Smooth muscle cell (in vitro differentiated cells): ENCODE results near the gene CEP85. TPM values are rescaled to one million over a fixed set of nuclear protein-coding genes. Genes with fewer than 3 reads are reported as not detected.

ENCODE experiments used
- DNase-seq: peaks from one replicate; lab custom pipeline; 2025; ENCODE audit not compliant: unreplicated experiment; lab: John Stamatoyannopoulos, UW
- H2AFZ ChIP-seq: fragments of 200-600 bp; sonication (generic); 2 replicates; pipeline ENCODE4 v1.6.0; 2016; ENCODE audit warnings: antibody characterized with exemption, low read depth, mild to moderate bottlenecking
- H3F3A ChIP-seq: fragments of 200-600 bp; sonication (generic); 2 replicates; pipeline ENCODE4 v1.6.0; 2017; ENCODE audit warnings: antibody characterized with exemption, low read depth
- H3K27ac ChIP-seq: fragments of 200-600 bp; sonication (generic); 2 replicates; pipeline ENCODE4 v1.5.1; 2016; ENCODE audit warnings: low read depth, mild to moderate bottlenecking
- H3K27me3 ChIP-seq: fragments of 200-600 bp; sonication (generic); 2 replicates; pipeline ENCODE4 v1.6.1; 2016; ENCODE audit warnings: low read depth, mild to moderate bottlenecking
- H3K36me3 ChIP-seq: fragments of 200-600 bp; sonication (generic); 2 replicates; pipeline ENCODE4 v1.5.1; 2016; ENCODE audit warnings: low read depth
- H3K4me1 ChIP-seq: fragments of 200-600 bp; sonication (generic); 2 replicates; pipeline ENCODE4 v1.5.1; 2016; ENCODE audit warnings: low read depth
- H3K4me2 ChIP-seq: fragments of 200-600 bp; sonication (generic); 2 replicates; pipeline ENCODE4 v1.6.0; 2016; ENCODE audit warnings: mild to moderate bottlenecking
- H3K4me3 ChIP-seq: fragments of 200-600 bp; sonication (generic); 2 replicates; pipeline ENCODE4 v1.5.1; 2016; ENCODE audit warnings: mild to moderate bottlenecking
- H3K79me2 ChIP-seq: fragments of 200-600 bp; sonication (generic); 2 replicates; pipeline ENCODE4 v1.6.0; 2016; ENCODE audit warnings: low read depth, mild to moderate bottlenecking
- H3K9ac ChIP-seq: fragments of 200-600 bp; sonication (generic); 2 replicates; pipeline ENCODE4 v1.6.0; 2016; ENCODE audit warnings: low read depth
- H3K9me3 ChIP-seq: fragments of 200-600 bp; sonication (generic); replicated peaks from 2 replicates; pipeline ENCODE4 v1.5.1; 2016; ENCODE audit warnings: low read depth
- H4K20me1 ChIP-seq: fragments of 200-600 bp; sonication (generic); 2 replicates; pipeline ENCODE4 v1.6.0; 2016; ENCODE audit warnings: low read depth
- WGBS: methylation state at CpG from one replicate; pipeline ENCODE4 v1.1.7; 2016; ENCODE audit warnings: low lambda C conversion rate; 5-methylcytosine and 5-hydroxymethylcytosine counted together
- polyA plus RNA-seq: library from polyadenylated mRNA; unstranded; fragments of >200 nt; fragmentation: Nextera tagmentation; extraction: Ambion mirVana; gene quantifications from 2 replicates; pipeline ENCODE4 v1.2.1, GENCODE V29; 2016
- total RNA-seq: library from RNA; depleted of rRNA; stranded (reverse); fragments of >200 nt; gene quantifications from 2 replicates; pipeline ENCODE4 v1.2.3, GENCODE V29; 2014
- TF ChIP-seq, protein P1 (sequence below): fragments of 200-600 bp; sonication (generic); IDR thresholded peaks from 2 replicates; pipeline ENCODE4 v1.5.1; 2017; ENCODE audit warnings: borderline replicate concordance, mild to moderate bottlenecking, antibody characterized with exemption; ENCODE audit not compliant: insufficient read depth, poor library complexity, severe bottlenecking

Gene CEP85
- total and polyA plus RNA-seq, 2 experiments from 2014 or later: 6.0 to 8.0 TPM

DNA sequence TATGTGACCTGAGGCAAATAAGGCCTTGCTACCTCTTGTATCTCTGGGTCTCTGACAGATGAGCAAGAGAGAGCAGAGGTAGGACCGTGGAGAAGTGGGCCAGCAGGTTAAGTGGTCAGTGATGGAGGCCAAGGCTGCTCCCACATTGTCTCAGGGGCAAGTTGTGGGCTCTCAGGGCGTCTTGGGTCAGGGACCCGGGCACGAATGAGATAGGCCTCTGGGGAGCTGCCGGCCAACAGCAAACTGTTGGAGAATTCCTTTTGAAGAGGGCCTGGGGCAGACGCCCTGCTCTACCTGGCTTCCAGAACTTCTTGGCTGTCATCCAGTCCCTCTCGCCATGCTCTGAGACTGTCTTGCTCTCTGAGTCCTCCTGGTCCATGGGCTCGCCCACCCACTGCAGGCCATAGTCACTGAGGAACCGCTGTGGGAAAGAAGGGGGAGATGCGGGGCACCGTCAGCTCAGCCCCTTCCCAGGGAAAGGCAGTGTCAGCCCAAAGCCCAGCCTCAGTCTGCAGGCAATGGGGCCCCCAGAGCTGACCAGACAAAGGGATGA, 60.0 kb downstream of the CEP85 start:
- H3F3A ChIP-seq: no peaks in the 10 kb centered on the region
- no peaks in the 10 kb centered on the region for H3K79me2 ChIP-seq

DNA sequence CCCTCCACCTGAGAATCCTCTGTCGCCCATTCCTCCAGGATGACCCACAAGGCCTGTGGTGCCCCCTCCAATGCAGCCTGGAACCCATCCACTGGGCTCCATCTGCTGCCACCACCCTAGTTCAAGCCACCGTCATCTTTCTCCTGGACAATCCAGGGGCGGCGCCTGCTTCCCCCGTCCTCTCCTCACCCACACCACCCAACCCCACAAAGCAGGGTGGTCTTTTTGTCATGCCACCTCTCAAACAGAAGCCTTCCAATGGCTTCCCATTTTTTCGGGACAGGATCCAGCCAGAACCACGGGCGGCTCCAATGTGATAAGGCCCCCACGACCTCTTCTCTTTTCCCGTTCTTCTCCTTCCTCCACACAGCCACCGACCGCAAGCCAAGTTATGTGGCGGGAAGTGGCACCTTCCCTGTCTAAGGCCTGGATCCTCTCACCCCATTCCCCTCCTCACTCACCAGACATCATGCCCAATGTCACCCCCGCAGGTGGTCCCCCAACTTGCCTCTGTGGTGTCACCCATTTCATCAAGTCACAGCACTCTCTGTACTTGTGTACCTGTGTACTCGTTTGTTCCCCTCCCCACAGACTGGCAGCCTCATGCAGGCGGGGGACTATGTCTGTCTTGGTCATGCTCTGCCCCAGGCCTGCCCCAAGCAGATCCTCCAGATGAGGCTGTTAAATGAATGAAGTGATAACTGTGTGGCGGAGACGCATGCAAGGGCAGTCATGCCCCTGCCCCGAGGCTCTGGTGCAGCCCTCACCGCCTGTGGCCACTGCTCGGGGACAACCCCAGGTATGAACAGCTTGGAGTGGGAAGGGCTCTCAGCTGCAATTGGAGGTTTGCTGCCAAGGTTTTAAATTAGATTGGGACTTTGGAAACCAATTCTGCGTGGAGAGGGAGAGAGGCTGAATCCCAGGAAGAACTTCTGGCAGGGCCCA, 61.5 kb downstream of the CEP85 start:
- no peak for DNase-seq
- no peaks in the 10 kb centered on the region for H3F3A ChIP-seq
- no peaks in the 10 kb centered on the region for H3K9me3 ChIP-seq
- no peak overlapping the region for H2AFZ ChIP-seq
- no peak overlapping the region for H3K4me2 ChIP-seq
- no peak overlapping the region for H3K27ac ChIP-seq
- WGBS: 89% methylated on average over 22 of the region's 22 CpGs
- H3K4me3 ChIP-seq: no peak overlapping the region
- no peaks in the 10 kb centered on the region for H4K20me1 ChIP-seq
- H3K79me2 ChIP-seq: no peaks in the 10 kb centered on the region
- peaks cover 4% of the 10 kb centered on the region for H3K4me1 ChIP-seq
- TF ChIP-seq, protein P1, sequence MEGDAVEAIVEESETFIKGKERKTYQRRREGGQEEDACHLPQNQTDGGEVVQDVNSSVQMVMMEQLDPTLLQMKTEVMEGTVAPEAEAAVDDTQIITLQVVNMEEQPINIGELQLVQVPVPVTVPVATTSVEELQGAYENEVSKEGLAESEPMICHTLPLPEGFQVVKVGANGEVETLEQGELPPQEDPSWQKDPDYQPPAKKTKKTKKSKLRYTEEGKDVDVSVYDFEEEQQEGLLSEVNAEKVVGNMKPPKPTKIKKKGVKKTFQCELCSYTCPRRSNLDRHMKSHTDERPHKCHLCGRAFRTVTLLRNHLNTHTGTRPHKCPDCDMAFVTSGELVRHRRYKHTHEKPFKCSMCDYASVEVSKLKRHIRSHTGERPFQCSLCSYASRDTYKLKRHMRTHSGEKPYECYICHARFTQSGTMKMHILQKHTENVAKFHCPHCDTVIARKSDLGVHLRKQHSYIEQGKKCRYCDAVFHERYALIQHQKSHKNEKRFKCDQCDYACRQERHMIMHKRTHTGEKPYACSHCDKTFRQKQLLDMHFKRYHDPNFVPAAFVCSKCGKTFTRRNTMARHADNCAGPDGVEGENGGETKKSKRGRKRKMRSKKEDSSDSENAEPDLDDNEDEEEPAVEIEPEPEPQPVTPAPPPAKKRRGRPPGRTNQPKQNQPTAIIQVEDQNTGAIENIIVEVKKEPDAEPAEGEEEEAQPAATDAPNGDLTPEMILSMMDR: no peak
- H3K36me3 ChIP-seq: no peaks in the 10 kb centered on the region
- no peak overlapping the region for H3K9ac ChIP-seq
- H3K27me3 ChIP-seq: no peaks in the 10 kb centered on the region

More for the DNA sequence above, 60.0 kb downstream of the CEP85 start:
- H3K27ac ChIP-seq: no peak overlapping the region
- no peak overlapping the region for H3K9ac ChIP-seq
- H3K36me3 ChIP-seq: no peaks in the 10 kb centered on the region
- WGBS: 85% methylated on average over 11 of the region's 11 CpGs
- H3K4me2 ChIP-seq: no peak overlapping the region
- H3K4me3 ChIP-seq: no peak overlapping the region
- H3K4me1 ChIP-seq: peaks cover 4% of the 10 kb centered on the region
- H3K9me3 ChIP-seq: no peaks in the 10 kb centered on the region
- no peaks in the 10 kb centered on the region for H4K20me1 ChIP-seq
- DNase-seq: no peak
- no peaks in the 10 kb centered on the region for H3K27me3 ChIP-seq
- H2AFZ ChIP-seq: no peak overlapping the region
- TF ChIP-seq, protein P1: no peak

DNA sequence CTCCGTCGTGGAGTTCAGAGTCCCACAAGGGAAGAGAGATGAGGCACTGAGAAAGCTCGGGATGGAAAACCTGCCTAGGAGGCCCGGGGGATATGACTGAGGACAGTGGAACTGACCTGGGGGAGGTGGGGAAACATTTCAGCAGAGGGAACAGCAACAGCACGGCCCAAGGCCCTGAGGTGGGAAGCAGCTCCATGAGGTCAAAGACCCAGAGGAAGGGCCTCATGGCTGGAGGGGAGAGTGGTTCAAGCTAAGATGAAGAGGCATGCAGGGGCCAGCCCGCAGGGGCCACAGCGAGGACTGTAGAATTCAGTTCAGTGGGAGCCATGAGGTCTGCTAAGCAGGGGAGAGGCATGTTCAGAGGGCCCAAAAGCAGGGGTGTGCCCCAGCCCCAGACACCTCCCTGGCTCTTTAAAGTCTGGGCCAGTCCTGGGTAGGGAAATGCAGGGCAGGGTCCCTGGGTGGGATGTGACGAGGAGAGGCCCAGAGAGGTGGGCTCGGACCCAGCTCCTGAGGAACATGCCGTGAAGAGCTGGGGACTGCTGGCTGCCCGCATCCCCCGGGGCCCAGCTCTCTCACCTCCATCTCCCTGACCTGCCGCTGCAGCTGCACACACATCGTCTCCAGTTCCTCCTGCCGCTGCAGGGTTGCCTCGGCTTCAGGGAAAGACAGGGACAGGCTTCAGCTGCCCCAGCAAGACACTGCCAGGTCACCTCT, 62.5 kb downstream of the CEP85 start:
- Histone ChIP-seq H3K27me3 (no peaks in the 10 kb centered on the region), H4K20me1 (no peaks in the 10 kb centered on the region), H3F3A (no peaks in the 10 kb centered on the region), H3K36me3 (no peaks in the 10 kb centered on the region), H3K9me3 (no peaks in the 10 kb centered on the region), H3K9ac (no peak overlapping the region), H3K27ac (no peak overlapping the region), H3K79me2 (no peaks in the 10 kb centered on the region), H3K4me2 (no peak overlapping the region), H3K4me3 (no peak overlapping the region), H2AFZ (no peak overlapping the region), H3K4me1 (no peaks in the 10 kb centered on the region)
- WGBS: 91% methylated on average over 16 of the region's 16 CpGs
- DNase-seq: no peak
- TF ChIP-seq, protein P1: no peak
